Tibial nerve (tissue), 4 donors: ENCODE results near the gene DENND2C. TPM values are rescaled to one million over a fixed set of nuclear protein-coding genes. Genes with fewer than 3 reads are reported as not detected.

Experiments used
- DNase-seq, 2 donors: peaks; one replicate each; pipeline ENCODE4 v3.0.0-alpha.2; 2019; ENCODE audit warnings: low spot score in 2 of 2
- H3K27ac ChIP-seq, 4 donors: fragments of 200-600 bp; sonication (generic) in 3 of 4; one replicate each; pipeline ENCODE4 v1.5.1; 2017 to 2019; ENCODE audit warnings: mild to moderate bottlenecking in 1 of 4
- H3K27me3 ChIP-seq, 2 donors: fragments of 200-600 bp; sonication (generic) in 1 of 2; one replicate each; pipeline versions ENCODE4 v1.5.1 to v1.6.0; 2017 to 2019
- H3K36me3 ChIP-seq, 3 donors: fragments of 200-600 bp; sonication (generic); one replicate each; pipeline ENCODE4 v1.5.1; 2018 to 2019
- H3K4me1 ChIP-seq, 4 donors: fragments of 200-600 bp; sonication (generic) in 3 of 4; one replicate each; pipeline ENCODE4 v1.5.1; 2017 to 2019
- H3K4me3 ChIP-seq, 4 donors: fragments of 200-600 bp; sonication (generic) in 3 of 4; one replicate each; pipeline ENCODE4 v1.5.1; 2017 to 2019; ENCODE audit warnings: mild to moderate bottlenecking in 1 of 4, moderate library complexity in 1 of 4
- H3K9me3 ChIP-seq, 4 donors: fragments of 200-600 bp; sonication (generic) in 3 of 4; one replicate each; pipeline ENCODE4 v1.5.1; 2017 to 2019
- EP300 ChIP-seq, 2 donors: sonication (generic); formaldehyde crosslinking; IDR thresholded peaks; one replicate each; pipeline ENCODE4 v1.6.1; 2017; ENCODE audit warnings: antibody characterized with exemption in 2 of 2, mild to moderate bottlenecking in 1 of 2
- POLR2A ChIP-seq, 2 donors: fragments of 450-650 bp; IDR thresholded peaks; one replicate each; pipeline ENCODE4 v1.6.1; 2017; ENCODE audit warnings: antibody characterized with exemption in 2 of 2, mild to moderate bottlenecking in 2 of 2, moderate library complexity in 2 of 2
- WGBS, 2 donors: methylation state at CpG; one replicate each; pipeline ENCODE4 v1.1.5; 2018; 5-methylcytosine and 5-hydroxymethylcytosine counted together
- total RNA-seq, 4 donors: library from RNA; depleted of rRNA; stranded (reverse); fragments of >200 nt; gene quantifications; one replicate each; pipeline ENCODE4 v1.1.0, GENCODE V29; 2016
- TF ChIP-seq, protein P1 (sequence below), 5 experiments: fragments of 200-600 bp in 3 of 5; fragments of 450-650 bp in 2 of 5; sonication (generic) in 3 of 5; IDR thresholded peaks; one replicate each; pipeline ENCODE4 v1.5.1; 2016 to 2019; ENCODE audit warnings: antibody characterized with exemption in 5 of 5, mild to moderate bottlenecking in 3 of 5, moderate library complexity in 2 of 5

The DENND2C gene
- total RNA-seq, 4 donors from 2014 or later: 2.4 to 4.5 (median 3.3) TPM

GRCh38 chr1:114550336-114550735 lies 119.5 kb downstream of the DENND2C start:
- 85 to 94% methylated on average over 2 of the region's 2 CpGs for WGBS, 2 donors

GRCh38 chr1:114549137-114549536 lies 120.7 kb downstream of the DENND2C start:
- 70 to 74% methylated on average over 4 of the region's 4 CpGs for WGBS, 2 donors
- no peaks in the 10 kb centered on the region for H3K9me3 ChIP-seq
- no peaks in the 10 kb centered on the region for H3K4me1 ChIP-seq
- no peak overlapping the region for H3K4me3 ChIP-seq
- no peaks in the 10 kb centered on the region for H3K27me3 ChIP-seq
- TF ChIP-seq, protein P1, sequence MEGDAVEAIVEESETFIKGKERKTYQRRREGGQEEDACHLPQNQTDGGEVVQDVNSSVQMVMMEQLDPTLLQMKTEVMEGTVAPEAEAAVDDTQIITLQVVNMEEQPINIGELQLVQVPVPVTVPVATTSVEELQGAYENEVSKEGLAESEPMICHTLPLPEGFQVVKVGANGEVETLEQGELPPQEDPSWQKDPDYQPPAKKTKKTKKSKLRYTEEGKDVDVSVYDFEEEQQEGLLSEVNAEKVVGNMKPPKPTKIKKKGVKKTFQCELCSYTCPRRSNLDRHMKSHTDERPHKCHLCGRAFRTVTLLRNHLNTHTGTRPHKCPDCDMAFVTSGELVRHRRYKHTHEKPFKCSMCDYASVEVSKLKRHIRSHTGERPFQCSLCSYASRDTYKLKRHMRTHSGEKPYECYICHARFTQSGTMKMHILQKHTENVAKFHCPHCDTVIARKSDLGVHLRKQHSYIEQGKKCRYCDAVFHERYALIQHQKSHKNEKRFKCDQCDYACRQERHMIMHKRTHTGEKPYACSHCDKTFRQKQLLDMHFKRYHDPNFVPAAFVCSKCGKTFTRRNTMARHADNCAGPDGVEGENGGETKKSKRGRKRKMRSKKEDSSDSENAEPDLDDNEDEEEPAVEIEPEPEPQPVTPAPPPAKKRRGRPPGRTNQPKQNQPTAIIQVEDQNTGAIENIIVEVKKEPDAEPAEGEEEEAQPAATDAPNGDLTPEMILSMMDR (IDR thresholded peaks at IDR 0.05): no peak
- no peak for TF ChIP-seq EP300 (IDR thresholded peaks at IDR 0.05)
- no peak for TF ChIP-seq POLR2A (IDR thresholded peaks at IDR 0.05)
- DNase-seq: no peak
- H3K36me3 ChIP-seq: no peaks in the 10 kb centered on the region
- no peak overlapping the region for H3K27ac ChIP-seq

More at GRCh38 chr1:114550336-114550735, 119.5 kb downstream of the DENND2C start:
- Histone ChIP-seq H3K36me3 (no peaks in the 10 kb centered on the region), H3K27ac (no peak overlapping the region), H3K27me3 (no peaks in the 10 kb centered on the region), H3K9me3 (no peaks in the 10 kb centered on the region), H3K4me3 (no peak overlapping the region), H3K4me1 (no peaks in the 10 kb centered on the region)
- TF ChIP-seq, protein P1 (IDR thresholded peaks at IDR 0.05): no peak
- no peak for TF ChIP-seq EP300 (IDR thresholded peaks at IDR 0.05)
- no peak for TF ChIP-seq POLR2A (IDR thresholded peaks at IDR 0.05)
- no peak for DNase-seq

DNA sequence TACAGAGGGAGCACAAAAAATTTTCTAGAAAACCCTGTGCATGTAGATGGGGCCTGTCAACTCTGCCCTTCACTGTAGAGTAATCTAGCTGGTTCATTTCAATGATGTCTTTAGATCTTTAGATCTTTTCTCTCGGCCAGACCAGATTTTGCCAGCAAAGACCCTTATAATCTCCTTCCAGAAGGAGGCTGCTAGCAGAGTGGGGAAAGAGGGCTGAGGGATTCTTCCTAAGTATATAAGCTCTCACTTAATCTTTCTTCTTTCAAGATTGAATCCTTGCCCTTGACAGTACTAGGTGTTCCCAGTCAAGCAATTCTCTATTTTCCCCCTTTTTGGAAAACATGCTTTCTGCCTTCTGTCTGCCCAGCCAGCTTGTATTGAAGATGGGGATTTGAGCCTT lies 122.8 kb downstream of the DENND2C start:
- Histone ChIP-seq H3K27ac (no peak overlapping the region), H3K9me3 (no peaks in the 10 kb centered on the region), H3K36me3 (no peaks in the 10 kb centered on the region), H3K4me3 (no peak overlapping the region), H3K27me3 (no peaks in the 10 kb centered on the region), H3K4me1 (no peaks in the 10 kb centered on the region)
- no peak for TF ChIP-seq EP300 (IDR thresholded peaks at IDR 0.05)
- no peak for TF ChIP-seq POLR2A (IDR thresholded peaks at IDR 0.05)
- TF ChIP-seq, protein P1 (IDR thresholded peaks at IDR 0.05): no peak
- no peak for DNase-seq
- 77 to 84% methylated on average over 1 of the region's 1 CpG for WGBS, 2 donors

DNA sequence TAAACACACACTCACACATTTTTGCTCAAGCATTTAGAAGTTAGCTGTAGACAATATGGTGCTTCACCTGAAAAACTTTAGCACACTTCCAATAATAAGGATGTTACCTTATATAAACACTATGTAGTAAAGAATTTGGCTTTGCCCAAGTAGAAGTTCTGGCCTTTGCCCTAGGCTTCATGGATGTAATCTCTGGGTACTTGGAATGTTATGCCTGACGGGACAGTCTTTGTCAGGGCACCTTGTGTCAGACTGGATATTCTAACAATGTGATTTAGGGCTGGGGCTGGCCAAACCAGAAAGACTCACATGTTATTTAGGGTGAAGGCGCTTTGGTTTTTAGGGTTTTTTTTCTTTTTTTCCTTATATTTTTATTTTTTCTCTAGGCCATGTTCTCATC lies 124.1 kb downstream of the DENND2C start:
- no peaks in the 10 kb centered on the region for H3K4me1 ChIP-seq
- no peaks in the 10 kb centered on the region for H3K27me3 ChIP-seq
- 82 to 87% methylated on average over 2 of the region's 2 CpGs for WGBS, 2 donors
- H3K9me3 ChIP-seq: no peaks in the 10 kb centered on the region
- TF ChIP-seq EP300 (IDR thresholded peaks at IDR 0.05): no peak
- TF ChIP-seq, protein P1 (IDR thresholded peaks at IDR 0.05): no peak
- no peak for TF ChIP-seq POLR2A (IDR thresholded peaks at IDR 0.05)
- DNase-seq: no peak
- H3K36me3 ChIP-seq: no peaks in the 10 kb centered on the region
- no peak overlapping the region for H3K27ac ChIP-seq
- H3K4me3 ChIP-seq: no peak overlapping the region

DNA sequence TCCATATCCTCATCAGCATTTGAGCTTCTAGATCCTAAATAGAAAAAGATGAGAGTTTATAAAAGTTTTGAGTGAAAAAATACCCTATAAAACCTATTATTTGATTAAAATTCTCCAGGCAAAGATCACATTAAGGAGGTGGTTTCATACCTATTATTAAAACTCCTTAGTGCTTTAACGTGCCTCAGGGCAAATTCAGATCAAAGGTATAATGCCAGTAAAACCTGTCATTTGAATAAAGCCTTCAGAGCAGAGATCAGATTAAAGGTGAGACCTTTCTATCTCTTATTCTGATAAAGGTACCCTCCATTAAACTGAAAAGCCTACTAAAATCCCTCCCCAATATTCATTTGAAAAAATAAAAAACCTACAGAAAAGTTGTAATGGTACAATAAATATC lies 124.5 kb downstream of the DENND2C start:
- H3K27ac ChIP-seq: no peak overlapping the region
- no peaks in the 10 kb centered on the region for H3K9me3 ChIP-seq
- H3K36me3 ChIP-seq: no peaks in the 10 kb centered on the region
- no peak overlapping the region for H3K4me3 ChIP-seq
- H3K4me1 ChIP-seq: no peaks in the 10 kb centered on the region
- WGBS, 2 donors: 69 to 73% methylated on average over 1 of the region's 1 CpG
- no peak for DNase-seq
- TF ChIP-seq, protein P1 (IDR thresholded peaks at IDR 0.05): no peak
- no peak for TF ChIP-seq POLR2A (IDR thresholded peaks at IDR 0.05)
- TF ChIP-seq EP300 (IDR thresholded peaks at IDR 0.05): no peak
- H3K27me3 ChIP-seq: no peaks in the 10 kb centered on the region
